HFF-Myc (cell line): ENCODE measurements around the gene PRCD.
"Not testable (repeated sequence)": the region's sequence is repeated elsewhere in the genome, so short reads cannot be mapped to it uniquely, and the experiment has no call there.

Experiments used
- DNase-seq: peaks from one replicate; pipeline ENCODE4 v3.0.0-alpha.2; 2011; ENCODE audit warnings: low read depth; ENCODE audit errors: extremely low read depth
- H3K4me3 ChIP-seq: replicated peaks from 2 replicates; pipeline ENCODE4 v1.5.1; 2011; ENCODE audit warnings: low read depth, mild to moderate bottlenecking, control low read depth, low read length
- TF ChIP-seq, protein P1 (sequence below): IDR thresholded peaks from 2 replicates; pipeline ENCODE4 v1.5.1; 2012; ENCODE audit warnings: mild to moderate bottlenecking, low read depth, low read length, control low read depth; ENCODE audit errors: missing control alignments

PRCD gene

DNA sequence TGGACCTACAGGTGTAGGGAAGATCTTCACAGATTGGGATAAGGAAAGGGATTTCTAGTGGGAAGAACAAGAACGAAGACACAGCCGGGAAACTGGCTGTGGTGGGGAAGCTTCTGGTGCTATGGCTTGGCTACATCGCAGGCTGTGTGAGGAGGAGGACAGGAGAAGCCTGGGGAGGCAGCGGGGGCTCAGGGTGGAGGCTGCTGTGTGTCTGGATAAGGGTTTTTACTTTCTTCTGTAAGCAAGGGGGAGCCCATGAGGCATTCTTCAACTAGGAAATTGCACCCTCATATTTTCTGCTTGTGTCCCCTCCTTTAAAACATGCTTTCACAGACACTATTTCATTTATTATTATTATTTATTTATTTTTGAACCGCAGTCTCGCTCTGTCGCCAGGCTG, 35.7 kb upstream of the PRCD start:
- DNase-seq: no peak
- no peak overlapping the region for H3K4me3 ChIP-seq
- TF ChIP-seq, protein P1, sequence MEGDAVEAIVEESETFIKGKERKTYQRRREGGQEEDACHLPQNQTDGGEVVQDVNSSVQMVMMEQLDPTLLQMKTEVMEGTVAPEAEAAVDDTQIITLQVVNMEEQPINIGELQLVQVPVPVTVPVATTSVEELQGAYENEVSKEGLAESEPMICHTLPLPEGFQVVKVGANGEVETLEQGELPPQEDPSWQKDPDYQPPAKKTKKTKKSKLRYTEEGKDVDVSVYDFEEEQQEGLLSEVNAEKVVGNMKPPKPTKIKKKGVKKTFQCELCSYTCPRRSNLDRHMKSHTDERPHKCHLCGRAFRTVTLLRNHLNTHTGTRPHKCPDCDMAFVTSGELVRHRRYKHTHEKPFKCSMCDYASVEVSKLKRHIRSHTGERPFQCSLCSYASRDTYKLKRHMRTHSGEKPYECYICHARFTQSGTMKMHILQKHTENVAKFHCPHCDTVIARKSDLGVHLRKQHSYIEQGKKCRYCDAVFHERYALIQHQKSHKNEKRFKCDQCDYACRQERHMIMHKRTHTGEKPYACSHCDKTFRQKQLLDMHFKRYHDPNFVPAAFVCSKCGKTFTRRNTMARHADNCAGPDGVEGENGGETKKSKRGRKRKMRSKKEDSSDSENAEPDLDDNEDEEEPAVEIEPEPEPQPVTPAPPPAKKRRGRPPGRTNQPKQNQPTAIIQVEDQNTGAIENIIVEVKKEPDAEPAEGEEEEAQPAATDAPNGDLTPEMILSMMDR: peak; percentile 25

DNA sequence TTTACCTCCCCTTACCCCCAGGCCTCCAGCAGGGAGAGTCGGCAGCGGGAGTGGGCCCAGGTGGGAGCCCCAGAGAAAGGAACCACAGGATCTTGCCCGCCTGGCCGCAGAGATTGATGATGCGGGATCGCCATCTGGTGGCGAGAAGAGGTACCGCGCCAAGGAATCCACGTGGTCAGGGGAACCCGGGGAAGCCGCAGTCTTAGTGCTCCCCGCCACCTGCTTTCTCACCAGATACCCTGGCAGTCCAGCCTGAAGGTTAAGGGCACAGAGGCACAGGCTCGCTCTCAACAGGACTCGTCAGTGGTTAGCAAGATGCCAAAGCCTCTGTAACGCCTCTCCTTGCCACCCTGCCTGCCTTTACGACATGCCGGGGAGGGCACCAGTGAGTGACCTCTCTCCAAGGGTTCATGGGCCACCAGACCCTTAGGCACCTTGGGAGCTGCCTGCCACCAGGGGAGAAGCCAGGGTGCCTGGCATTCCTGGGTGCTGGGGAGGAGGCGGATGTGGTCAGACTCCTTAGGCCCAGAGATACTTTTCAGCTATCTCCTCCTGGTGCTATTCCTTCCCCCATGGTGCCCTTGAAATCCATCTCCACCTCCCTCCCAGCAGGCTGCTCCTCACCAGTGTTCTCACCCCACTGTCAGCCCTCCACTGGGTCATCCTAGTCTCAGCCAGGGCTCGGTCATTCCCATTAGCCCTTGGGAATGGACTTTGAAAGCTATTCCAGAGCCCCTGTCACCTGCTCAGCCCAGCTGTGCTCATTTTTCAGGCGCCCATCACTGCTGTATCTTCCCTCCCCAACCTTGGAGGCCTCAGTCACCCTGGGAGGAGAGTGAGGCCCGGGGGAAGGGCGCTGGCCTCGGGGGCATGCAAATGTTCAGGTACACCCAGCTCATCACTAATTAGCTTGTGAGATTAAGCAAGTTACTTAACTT, 33.2 kb upstream of the PRCD start:
- no peak overlapping the region for H3K4me3 ChIP-seq
- no peak for DNase-seq
- TF ChIP-seq, protein P1: peak; percentile 89

DNA sequence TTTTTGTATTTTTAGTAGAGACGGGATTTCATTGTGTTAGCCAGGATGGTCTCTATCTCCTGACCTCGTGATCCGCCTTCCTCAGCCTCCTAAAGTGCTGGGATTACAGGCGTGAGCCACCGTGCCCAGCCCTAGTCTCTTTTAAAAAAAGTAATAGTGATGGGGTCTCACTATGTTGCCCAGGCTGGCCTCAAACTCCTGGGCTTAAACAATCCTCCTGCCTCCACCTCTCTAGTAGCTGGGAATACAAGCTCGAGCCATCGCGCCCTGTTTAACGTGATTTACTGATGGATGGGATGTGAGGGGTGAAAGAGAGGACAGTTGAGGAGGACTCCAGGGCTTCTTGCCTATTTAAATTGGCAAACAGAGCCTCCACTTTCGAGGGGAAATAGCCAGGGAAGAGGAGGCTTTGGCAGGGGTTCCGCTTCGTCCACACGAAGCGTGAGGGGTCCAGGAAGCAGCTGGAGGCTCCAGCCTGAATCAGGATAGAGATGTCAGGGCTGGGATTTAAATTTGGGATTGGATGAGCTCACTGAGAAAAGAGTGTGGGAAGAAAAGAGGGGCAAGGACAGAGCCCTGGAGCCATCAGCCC, 31.3 kb upstream of the PRCD start:
- not testable (repeated sequence) for H3K4me3 ChIP-seq, DNase-seq

DNA sequence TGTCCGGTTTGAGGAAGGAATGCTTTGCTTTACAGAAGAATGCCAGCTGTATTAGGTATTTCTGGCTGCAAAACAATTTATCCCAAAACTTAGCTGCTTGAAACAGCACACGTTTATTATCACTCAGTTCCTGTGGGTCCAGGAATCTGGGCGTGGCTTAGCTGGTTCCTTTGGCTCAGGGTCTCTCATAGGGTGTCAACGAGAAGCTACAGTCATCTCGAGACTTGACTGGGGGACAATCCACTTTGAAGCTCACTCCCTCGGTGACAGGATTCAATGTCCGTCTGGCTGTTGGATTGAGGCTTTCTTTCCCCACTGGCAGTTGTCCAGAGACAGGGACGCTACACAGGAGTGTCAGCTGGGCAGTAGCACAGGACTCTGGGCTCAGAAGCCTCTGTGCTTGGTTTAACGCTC, 29.0 kb upstream of the PRCD start:
- TF ChIP-seq, protein P1: no peak
- DNase-seq: no peak
- no peak overlapping the region for H3K4me3 ChIP-seq

DNA sequence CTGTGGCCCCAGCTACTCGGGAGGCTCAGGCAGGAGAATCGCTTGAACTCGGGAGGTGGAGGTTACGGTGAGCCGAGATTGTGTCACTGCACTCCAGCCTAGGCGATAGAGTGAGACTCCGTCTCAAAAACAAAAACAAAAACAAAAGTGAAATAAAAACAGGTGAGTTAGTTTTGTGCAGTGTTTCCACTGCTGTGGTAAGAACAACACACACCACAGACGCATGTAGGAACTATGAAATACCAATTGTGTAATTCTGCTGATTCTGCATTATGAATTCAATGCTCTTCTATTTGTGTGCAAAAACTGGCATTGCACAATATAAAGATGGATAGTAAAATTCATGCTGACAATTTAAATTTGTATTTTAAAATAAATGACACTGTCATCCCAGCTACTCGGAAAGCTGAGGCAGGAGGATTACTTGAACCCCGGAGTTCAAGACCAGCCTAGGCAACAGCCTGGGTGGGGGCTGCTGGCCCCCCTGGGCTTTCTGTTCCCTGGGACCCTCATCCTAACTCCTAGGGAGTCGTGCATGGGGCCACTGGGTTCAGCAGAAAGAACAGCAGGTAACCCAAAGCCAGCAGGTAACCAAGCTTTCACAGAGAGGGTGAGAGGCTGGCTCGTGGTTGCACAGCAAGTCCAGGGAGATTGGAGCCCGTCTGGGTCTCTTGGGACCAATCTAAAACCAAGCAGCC, 28.0 kb upstream of the PRCD start:
- TF ChIP-seq, protein P1: no peak
- DNase-seq: no peak
- H3K4me3 ChIP-seq: no peak overlapping the region

DNA sequence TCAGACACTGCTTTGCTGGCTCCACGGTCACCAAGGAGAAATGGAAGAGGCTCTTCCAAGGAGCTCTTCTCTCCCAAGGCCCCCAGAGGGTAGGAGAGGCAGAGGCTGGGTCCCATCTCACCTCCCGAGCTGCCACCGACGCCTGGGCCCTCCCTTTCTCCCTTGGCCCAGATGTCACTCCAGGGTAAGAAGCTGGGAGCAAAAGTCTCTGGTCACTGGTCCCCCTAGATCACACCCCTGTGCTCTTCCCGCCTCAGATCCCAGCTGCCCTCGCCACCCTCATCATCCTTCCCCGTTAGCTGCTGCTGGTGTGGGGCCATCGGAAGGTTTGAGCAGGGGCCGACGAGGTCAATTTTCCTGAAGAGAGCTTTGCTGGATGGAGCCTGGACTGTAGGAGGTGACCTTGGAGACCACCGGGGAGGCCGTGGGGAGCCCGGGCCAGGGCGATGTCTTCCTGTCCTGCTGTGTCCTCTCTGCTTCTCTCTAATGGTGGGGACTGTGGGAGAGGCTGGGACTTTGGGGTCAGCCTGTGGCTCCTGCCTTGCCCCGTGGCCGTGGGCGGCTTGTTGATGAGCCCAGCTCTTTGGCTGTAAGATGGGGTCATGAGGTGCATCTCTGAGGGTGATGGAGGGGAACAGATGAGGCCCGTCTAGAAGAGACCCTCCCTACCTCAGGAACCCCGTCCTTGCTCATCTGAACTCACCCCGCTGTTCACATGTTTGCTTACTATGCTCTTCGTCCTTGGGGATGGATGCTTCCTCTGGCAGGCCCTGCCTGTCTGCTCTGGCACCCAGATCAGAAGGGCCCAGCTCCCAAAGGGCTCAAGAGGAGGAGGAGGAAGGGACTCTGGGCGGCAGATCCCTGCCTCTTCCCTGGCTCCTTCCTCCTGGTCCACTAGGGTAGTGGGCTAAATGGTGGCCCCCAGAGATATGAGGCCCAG, 27.2 kb upstream of the PRCD start:
- no peak overlapping the region for H3K4me3 ChIP-seq
- TF ChIP-seq, protein P1: no peak
- DNase-seq: no peak
